IgD-negative memory B cell (primary cell): ENCODE measurements around the gene BAD. TPM values are rescaled to one million over a fixed set of nuclear protein-coding genes. Genes with fewer than 3 reads are reported as not detected.

Experiments used
- H3K27ac Mint-ChIP-seq, 3 donors: one replicate each; pipeline ENCODE4 v1.8.0; 2020 to 2022; ENCODE audit warnings: mild to moderate bottlenecking in 3 of 3, mixed read lengths in 3 of 3, moderate library complexity in 1 of 3
- H3K27me3 Mint-ChIP-seq: one replicate; pipeline ENCODE4 v1.8.0; 2021; ENCODE audit warnings: mixed read lengths
- H3K36me3 Mint-ChIP-seq: one replicate; pipeline ENCODE4 v1.8.0; 2020; ENCODE audit warnings: mild to moderate bottlenecking, mixed read lengths
- H3K4me1 Mint-ChIP-seq, 3 donors: one replicate each; pipeline ENCODE4 v1.8.0; 2020 to 2022; ENCODE audit warnings: mixed read lengths in 3 of 3, mild to moderate bottlenecking in 1 of 3
- H3K4me3 Mint-ChIP-seq, 4 donors: one replicate each; pipeline ENCODE4 v1.8.0; 2020 to 2022; ENCODE audit warnings: mild to moderate bottlenecking in 4 of 4, mixed read lengths in 4 of 4, moderate library complexity in 3 of 4
- H3K9me3 Mint-ChIP-seq, 3 donors: one replicate each; pipeline ENCODE4 v1.8.0; 2020 to 2021; ENCODE audit warnings: mixed read lengths in 3 of 3, mild to moderate bottlenecking in 1 of 3
- polyA plus RNA-seq: library from polyadenylated mRNA; unstranded; fragments of 300-500 nt; fragmentation: Illumina TruSeq; gene quantifications from one replicate; pipeline ENCODE4 v1.2.3, GENCODE V29; 2021

The BAD gene
- polyA plus RNA-seq, 1 donor from 2014 or later: 53.2 TPM

DNA sequence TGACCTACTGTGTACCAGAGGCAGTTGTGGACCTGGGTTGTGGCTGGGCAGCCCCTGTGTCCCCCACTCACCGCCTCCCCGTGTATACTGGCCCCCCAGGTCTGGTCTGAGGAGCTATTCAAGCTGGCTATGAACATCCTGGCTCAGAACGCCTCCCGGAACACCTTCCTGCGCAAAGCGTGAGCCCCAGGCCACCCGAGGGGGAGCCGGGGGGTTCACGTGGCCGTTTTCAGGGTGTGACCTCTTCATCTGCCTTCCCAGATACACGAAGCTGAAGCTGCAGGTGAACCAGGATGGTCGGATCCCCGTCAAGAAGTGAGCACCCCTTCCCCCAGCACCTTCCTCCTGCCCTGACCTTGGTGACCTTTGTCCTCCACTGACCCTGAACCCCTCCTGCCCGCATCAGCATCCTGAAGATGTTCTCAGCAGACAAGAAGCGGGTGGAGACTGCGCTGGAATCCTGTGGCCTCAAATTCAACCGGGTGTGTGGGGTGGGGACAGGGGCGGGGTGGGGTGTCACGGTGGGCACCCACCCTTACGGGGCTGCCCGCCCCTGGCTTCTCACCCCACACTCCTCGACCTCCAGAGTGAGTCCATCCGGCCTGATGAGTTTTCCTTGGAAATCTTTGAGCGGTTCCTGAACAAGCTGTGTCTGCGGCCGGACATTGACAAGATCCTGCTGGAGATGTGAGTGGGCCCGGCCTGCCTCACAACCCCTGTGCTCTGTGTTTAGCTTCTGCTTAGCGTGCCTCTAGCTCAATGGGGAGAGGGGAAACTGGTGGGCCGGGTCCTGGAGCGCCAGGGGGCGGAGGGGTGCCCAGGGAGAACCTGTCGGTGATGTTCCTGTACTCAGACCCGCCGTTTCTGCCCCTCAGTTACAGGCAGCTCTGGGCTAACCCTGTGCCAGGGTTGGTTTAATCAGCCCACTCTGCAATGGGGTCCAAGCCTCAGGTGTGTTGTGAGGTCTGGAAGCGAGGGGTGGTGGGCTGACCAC, 29.0 kb downstream of the BAD start:
- Mint-ChIP-seq H3K4me1 (peaks cover 0 to 12% (median 8%) of the 10 kb centered on the region in 3 donors), H3K9me3 (no peaks in the 10 kb centered on the region), H3K36me3 (no peaks in the 10 kb centered on the region), H3K27ac (no peak overlapping the region), H3K27me3 (no peaks in the 10 kb centered on the region), H3K4me3 (no peak overlapping the region)

DNA sequence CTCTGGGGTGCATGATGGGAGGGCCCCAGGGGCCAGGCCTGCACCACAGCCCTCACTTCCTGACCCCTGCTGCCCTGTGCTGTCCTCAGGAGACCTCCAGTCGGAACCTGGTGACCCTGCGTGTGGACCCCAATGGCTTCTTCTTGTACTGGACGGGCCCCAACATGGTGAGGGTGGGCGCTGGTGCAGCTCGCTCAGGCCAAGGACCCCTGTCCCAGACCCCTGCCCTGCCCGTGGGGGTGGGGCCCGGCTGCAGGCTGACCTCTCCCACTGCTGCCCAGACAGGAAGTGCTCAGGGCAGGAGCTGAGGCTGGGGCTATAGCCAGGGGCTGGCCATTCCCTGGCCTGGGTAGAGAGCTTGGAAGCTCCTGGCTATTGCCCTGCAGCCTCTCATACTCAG, 30.1 kb downstream of the BAD start:
- Mint-ChIP-seq H3K27ac (no peak overlapping the region), H3K36me3 (no peaks in the 10 kb centered on the region), H3K4me3 (peak overlapping the region in 1 of 4 donors; percentile 59), H3K9me3 (no peaks in the 10 kb centered on the region), H3K27me3 (no peaks in the 10 kb centered on the region), H3K4me1 (peaks cover 0 to 8% (median 5%) of the 10 kb centered on the region in 3 donors)

DNA sequence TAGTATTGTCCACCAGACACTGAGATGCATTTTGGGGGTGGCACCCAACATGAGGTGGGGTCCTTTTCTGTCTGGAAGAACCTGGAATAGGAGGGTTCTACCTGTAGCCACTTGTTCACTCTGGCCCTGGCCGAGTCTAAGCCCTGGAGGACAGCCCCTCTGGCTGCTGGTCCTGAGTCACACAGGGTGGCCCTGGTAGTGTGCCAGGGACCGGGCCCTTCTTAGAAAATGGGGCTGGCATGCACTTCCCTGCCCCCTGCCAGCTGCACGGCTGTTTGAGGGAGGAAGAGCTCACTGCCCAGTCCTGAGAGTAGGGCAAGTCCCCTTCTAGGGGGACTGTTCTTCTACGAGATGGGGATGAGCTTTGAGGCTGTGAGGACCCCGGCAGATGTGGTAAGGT, 31.0 kb downstream of the BAD start:
- H3K27me3 Mint-ChIP-seq: no peaks in the 10 kb centered on the region
- no peak overlapping the region for H3K27ac Mint-ChIP-seq
- no peaks in the 10 kb centered on the region for H3K36me3 Mint-ChIP-seq
- H3K9me3 Mint-ChIP-seq: no peaks in the 10 kb centered on the region
- peaks cover 0 to 8% (median 5%) of the 10 kb centered on the region in 3 donors for H3K4me1 Mint-ChIP-seq
- H3K4me3 Mint-ChIP-seq: peak overlapping the region in 1 of 4 donors; percentile 59

DNA sequence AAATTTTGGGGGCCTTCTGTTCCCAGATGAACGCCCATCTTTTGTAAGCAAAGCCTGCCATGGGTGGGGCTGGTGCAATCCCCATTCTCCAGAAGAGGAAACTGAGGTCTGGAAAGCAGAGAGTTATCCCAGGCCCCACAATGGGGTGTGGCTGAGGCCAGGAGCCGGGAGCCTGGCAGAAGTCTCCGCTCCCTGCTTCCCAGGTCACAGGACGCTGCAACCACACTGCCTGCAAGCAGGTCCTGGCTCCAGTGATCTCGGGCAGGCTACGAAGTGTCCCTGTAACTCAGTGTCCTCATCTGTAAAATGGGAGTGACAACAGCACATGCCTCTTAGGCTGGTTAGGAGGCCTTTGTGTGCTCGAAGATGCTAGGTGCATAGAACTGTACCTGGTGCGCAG, 31.4 kb downstream of the BAD start:
- H3K36me3 Mint-ChIP-seq: no peaks in the 10 kb centered on the region
- H3K4me1 Mint-ChIP-seq: peaks cover 0 to 8% (median 5%) of the 10 kb centered on the region in 3 donors
- no peaks in the 10 kb centered on the region for H3K9me3 Mint-ChIP-seq
- H3K4me3 Mint-ChIP-seq: peak overlapping the region in 3 of 4 donors; percentile 21 to 59 (median 28)
- no peak overlapping the region for H3K27ac Mint-ChIP-seq
- H3K27me3 Mint-ChIP-seq: no peaks in the 10 kb centered on the region

DNA sequence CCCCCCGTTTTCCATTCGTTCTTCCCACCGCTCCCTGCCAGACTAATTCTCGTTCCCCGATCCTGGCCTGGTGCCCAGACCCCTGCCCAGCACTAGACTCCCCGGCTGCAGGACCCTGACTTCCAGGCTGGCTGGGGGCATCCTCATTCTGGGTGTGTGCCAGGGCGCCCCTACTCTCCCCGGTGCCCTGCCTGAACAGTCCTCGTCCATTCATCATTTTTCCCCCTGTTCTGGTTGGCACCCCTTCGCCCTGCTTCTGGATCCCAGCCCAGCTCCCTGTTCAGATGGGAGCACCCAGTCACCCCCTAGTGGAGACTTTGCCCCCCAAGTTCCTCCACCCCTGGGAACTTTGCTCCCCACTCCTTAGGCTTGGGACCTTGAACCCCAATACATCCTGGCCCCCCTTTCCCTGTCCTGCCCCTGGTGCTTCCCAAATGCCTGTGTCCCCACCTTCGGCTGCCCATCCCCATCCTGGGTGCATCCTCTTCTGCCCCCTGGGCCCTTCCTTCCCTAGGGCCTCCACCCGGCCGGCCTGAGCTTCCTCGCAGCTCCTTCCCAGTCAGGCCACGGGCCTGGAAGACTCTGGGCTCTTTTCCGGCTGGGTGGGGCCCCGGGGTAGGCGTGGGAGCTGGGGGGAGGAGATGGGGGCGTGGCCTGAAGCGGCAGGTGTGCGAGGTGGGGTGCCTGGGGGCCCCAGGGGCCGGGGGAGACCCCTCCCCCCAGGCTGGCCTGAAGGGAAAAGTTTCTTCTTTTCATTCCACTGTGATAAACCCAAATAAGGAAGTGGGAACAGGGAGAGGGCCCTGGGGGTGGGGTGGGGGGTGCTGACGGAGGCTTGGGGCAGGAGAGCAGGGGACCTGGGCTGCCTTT, 32.2 kb downstream of the BAD start:
- H3K36me3 Mint-ChIP-seq: no peaks in the 10 kb centered on the region

DNA sequence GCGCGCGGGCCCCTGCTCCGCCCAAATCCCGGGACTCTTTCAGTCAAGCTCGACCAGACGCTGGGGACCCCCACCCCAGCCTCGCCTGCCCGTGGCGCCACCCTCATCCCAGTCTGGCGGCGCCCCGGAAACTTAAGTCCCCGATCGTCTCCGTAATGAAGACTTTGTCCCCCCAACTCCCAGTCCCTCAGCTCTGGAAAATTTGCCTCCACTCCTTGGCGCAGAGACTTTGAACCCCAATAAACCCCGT, 32.8 kb downstream of the BAD start:
- H3K36me3 Mint-ChIP-seq: no peaks in the 10 kb centered on the region
- no peaks in the 10 kb centered on the region for H3K27me3 Mint-ChIP-seq
- H3K27ac Mint-ChIP-seq: peak overlapping the region in 1 of 3 donors; percentile 34
- H3K9me3 Mint-ChIP-seq: no peaks in the 10 kb centered on the region
- peaks cover 0 to 8% (median 8%) of the 10 kb centered on the region in 3 donors for H3K4me1 Mint-ChIP-seq
- peak overlapping the region; percentile 70 to 94 (median 86) for H3K4me3 Mint-ChIP-seq

More for the DNA sequence above, 32.2 kb downstream of the BAD start:
- Mint-ChIP-seq H3K9me3 (no peaks in the 10 kb centered on the region), H3K27ac (peak overlapping the region in 1 of 3 donors; percentile 34), H3K27me3 (no peaks in the 10 kb centered on the region), H3K4me1 (peaks cover 0 to 8% (median 8%) of the 10 kb centered on the region in 3 donors), H3K4me3 (peak overlapping the region; percentile 70 to 94 (median 86))

DNA sequence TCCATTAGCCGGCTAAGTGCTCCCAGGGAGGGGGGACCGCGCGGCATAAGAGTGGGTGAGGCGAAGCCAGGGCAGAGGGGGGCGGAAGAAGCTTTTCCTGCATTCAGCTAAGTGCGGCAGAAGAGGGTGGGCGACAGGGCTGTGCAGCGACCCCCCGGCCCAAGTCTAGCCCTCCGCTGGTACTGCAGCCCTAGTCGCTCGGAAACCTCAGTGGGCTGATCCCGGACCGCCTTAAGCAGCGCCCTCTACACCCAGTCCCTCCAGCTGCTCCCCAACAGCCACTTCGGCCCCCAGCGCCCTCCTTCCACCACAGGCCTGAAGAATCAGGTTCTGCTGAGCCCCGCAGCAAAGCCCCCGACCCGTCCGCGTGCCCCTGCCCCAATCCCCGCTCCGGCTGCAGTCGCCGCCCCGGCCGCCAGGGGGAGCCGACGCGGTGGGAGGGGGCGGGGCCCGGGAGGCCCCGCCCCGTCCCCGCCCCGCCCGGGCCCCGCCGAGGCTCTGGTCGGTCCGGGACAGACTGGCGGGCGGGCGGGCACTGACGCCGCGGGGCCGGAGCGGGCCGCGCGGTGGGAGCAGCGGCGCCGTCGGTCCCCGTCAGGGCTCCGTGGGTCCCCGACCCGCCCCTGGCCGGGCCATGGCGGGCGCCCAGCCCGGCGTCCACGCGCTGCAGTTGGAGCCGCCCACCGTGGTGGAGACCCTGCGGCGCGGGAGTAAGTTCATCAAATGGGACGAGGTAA, 33.3 kb downstream of the BAD start, which contains the start of gene PLCB3:
PLCB3 (plus strand) TSS at position 515 of the 737 bp plus-strand sequence; CDS start at position 635, 120 bp downstream.
- Mint-ChIP-seq H3K27me3 (no peaks in the 10 kb centered on the region), H3K4me3 (peak within 1 kb of the TSS; percentile 81 to 94 (median 88)), H3K4me1 (peaks cover 0 to 8% (median 8%) of the 10 kb centered on the region in 3 donors), H3K9me3 (no peaks in the 10 kb centered on the region), H3K36me3 (no peaks in the 10 kb centered on the region), H3K27ac (peak within 1 kb of the TSS; percentile 50 to 86 (median 59))

DNA sequence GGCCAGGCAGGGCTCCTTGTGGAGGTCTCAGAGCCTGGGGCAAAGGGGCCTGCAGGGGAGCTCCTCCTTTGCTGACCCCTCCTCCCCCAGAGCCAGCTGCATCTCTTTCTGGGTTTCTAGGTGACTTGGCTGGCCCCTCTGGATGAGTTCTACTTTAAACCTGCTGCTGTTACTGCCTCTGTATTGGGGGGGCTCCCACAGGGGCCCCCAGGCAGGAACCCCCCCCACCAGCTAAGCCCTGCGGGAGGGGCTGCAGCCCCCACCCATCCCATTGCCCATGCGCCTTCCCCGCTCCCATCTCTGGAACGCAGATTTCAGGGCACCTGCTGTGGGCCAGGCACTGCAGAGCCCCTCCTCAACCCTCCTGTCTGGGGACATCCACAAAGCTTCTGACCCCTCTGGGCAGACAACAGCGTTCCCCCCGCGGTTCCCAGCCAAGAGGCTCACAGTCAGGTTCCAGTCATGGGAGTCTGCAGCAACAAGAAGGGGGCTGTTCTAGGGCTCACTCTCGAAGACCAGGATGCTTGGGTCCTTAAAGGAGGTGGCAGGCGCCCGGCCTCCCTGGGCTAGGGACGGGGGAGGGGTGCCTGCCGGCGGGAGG, 34.0 kb downstream of the BAD start:
- no peaks in the 10 kb centered on the region for H3K9me3 Mint-ChIP-seq
- H3K27ac Mint-ChIP-seq: peak overlapping the region in 2 of 3 donors; percentile 59 to 73
- peaks cover 0 to 11% (median 10%) of the 10 kb centered on the region in 3 donors for H3K4me1 Mint-ChIP-seq
- H3K27me3 Mint-ChIP-seq: no peaks in the 10 kb centered on the region
- no peaks in the 10 kb centered on the region for H3K36me3 Mint-ChIP-seq
- peak overlapping the region in 3 of 4 donors; percentile 91 to 92 (median 91) for H3K4me3 Mint-ChIP-seq

DNA sequence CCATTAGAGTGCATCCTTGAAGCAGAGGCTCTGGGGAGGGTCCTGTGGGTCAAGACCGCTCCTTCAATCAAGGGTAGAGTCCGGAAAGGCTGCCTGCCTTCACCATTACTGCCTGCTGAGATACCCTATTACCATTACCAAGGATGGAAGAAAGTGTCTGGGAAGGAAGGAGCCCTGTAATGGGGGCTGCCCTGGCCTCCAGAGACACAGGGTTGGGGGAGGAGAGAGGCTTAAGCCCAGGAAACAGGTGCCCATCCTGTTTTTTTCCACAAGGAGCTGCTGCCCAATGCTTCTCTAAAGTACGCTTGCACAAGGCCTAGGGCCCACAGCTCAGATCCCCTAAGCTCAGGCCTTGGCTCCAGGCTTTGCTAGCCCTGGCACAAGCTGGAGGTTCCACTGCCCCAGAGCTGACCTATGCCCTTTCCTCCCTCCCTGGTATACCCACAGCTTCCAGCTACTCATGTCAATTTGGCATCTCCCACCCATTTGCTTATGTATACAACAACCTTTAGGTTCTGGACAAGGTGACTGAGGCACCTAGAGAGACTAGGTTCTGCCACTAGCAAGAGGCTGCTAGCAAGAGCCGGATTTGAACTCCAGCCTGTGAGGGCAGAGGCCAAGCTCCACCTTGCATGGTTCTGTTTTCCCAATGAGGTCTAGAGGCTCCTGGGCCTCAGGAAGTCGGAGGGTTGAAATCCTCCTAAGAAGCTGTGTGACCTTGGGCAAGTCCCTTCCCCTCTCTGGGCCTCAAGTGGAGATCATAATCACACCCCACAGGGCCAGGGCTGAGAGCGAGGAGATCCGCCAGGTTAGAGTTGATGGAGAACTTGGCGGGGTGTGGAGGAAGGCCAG, 34.7 kb downstream of the BAD start:
- Mint-ChIP-seq H3K4me3 (peak overlapping the region; percentile 26 to 91 (median 70)), H3K9me3 (no peaks in the 10 kb centered on the region), H3K27me3 (no peaks in the 10 kb centered on the region), H3K27ac (peak overlapping the region in 2 of 3 donors; percentile 59 to 73), H3K36me3 (no peaks in the 10 kb centered on the region), H3K4me1 (peaks cover 0 to 11% (median 10%) of the 10 kb centered on the region in 3 donors)

DNA sequence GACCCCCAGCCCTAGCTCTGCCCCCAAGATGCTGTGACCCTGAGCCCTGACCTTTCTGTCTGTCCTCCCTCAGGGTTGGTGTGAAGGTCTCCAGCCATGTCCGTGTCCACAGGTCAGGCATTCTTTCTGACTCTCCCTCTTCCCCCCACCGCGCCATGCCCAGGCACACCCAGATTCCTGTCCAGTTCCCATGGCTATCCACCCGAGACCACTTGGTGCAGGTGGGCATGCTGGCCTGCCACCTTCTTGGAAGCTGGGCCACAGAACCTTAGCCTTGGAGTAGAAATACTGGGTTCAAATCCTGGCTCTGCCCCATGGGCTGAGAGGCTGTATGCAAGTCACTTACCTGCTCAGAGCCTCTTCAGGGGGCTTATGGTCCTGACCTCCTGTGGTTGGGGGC, 35.4 kb downstream of the BAD start:
- no peaks in the 10 kb centered on the region for H3K27me3 Mint-ChIP-seq
- H3K9me3 Mint-ChIP-seq: no peaks in the 10 kb centered on the region
- H3K4me3 Mint-ChIP-seq: peak overlapping the region in 1 of 4 donors; percentile 91
- peaks cover 0 to 11% (median 10%) of the 10 kb centered on the region in 3 donors for H3K4me1 Mint-ChIP-seq
- peak overlapping the region in 1 of 3 donors; percentile 59 for H3K27ac Mint-ChIP-seq
- H3K36me3 Mint-ChIP-seq: no peaks in the 10 kb centered on the region

DNA sequence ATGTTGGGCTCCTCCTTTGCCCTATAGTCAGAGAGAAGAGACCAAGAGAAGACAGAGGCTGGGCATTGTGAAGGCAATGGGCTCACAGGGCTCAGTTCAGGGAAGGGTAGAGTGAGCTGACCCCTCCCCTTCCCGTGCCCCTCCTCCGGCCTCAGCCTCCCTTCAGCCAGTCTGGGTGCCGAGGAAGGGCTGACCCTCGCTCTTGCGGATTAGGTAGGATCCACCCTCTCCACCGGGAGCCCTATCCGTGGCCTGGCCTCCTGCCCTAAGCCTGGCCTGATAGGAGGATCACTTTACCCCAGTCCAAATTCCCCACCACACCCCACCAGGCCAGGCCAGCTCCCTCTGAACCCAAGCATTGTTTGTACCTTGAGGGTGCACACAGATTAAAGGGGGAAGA, 35.9 kb downstream of the BAD start:
- Mint-ChIP-seq H3K9me3 (no peaks in the 10 kb centered on the region), H3K27ac (peak overlapping the region in 2 of 3 donors; percentile 13 to 76), H3K4me1 (peaks cover 0 to 11% (median 11%) of the 10 kb centered on the region in 3 donors)

DNA sequence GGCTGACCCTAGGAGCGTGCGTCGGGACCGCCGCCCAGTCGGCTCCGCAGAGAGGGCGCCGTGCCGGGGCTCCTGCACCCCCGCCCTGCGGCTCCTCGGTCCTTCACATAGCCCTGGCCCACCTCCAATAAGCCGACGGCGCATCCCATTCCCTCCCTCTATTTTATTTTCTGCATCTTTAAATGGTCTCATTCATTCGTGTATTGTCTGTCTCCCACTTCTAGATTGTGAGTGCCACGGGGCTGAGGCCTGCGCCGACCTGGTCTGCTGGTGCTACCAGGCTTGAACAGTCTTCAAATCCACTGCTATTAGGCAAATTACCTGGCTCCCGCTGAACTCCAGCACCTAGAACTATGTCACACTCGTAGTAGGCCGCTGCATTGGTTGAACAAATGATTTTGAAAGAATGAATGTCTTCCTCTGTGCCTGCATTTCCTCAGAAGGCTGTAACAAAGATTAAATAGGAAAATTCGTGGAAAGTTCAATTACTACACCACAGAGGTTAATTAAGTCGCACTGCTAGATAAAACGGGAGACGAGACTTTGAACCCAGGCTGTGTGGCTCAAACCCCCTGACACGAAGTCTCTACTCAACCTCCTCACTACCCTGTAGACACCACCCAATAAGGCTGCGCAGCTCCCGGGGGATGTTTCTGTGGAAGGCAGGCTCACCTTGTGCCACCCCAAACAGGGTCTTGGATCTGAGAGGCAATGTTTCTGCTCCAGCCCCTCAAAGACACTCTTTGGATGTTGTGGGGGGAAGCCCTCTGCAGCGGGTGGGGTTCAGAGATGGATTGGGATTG, 36.5 kb downstream of the BAD start:
- H3K27ac Mint-ChIP-seq: peak overlapping the region; percentile 76 to 86 (median 77)
- peak overlapping the region; percentile 67 to 91 (median 82) for H3K4me3 Mint-ChIP-seq
- no peaks in the 10 kb centered on the region for H3K36me3 Mint-ChIP-seq
- peaks cover 0 to 17% (median 11%) of the 10 kb centered on the region in 3 donors for H3K4me1 Mint-ChIP-seq
- no peaks in the 10 kb centered on the region for H3K9me3 Mint-ChIP-seq
- H3K27me3 Mint-ChIP-seq: no peaks in the 10 kb centered on the region

More for the DNA sequence above, 35.9 kb downstream of the BAD start:
- Mint-ChIP-seq H3K27me3 (no peaks in the 10 kb centered on the region), H3K4me3 (peak overlapping the region in 3 of 4 donors; percentile 67 to 91 (median 77)), H3K36me3 (no peaks in the 10 kb centered on the region)
